Stimulated activated CD4-positive, alpha-beta T cell treated with anti-CD3 and anti-CD28 coated beads, TNF-alpha, amount 100 ng/mL, for 1 hour (primary cell): ENCODE measurements around the gene NPB.
"Not testable (repeated sequence)": the region's sequence is repeated elsewhere in the genome, so short reads cannot be mapped to it uniquely, and the experiment has no call there.

ENCODE experiments used
- DNase-seq, 3 donors: peaks; one replicate each; pipeline ENCODE4 v3.0.0-alpha.2; 2020; ENCODE audit warnings: low read depth in 3 of 3, low spot score in 1 of 3

The NPB gene

GRCh38 chr17:81911277-81911961 lies 9.4 kb downstream of the NPB start, which contains the start of gene PCYT2:
Gene PCYT2, minus strand, starts transcription at chr17:81911399. Its CDS starts 44 bp downstream, at chr17:81911355.
- DNase-seq = peak; percentile 87 to 90 (median 88)

GRCh38 chr17:81911969-81912368 lies 9.9 kb downstream of the NPB start:
- DNase-seq = no peak

- no peak for DNase-seq
Observed at GRCh38 chr17:81912441-81913309, 10.6 kb downstream of the NPB start.

GRCh38 chr17:81913394-81914102 lies 11.5 kb downstream of the NPB start:
- DNase-seq = no peak

- no peak for DNase-seq
Observed at GRCh38 chr17:81914103-81914850, 12.2 kb downstream of the NPB start.

- DNase-seq = no peak
Observed at GRCh38 chr17:81915331-81915730, 13.3 kb downstream of the NPB start.

- no peak for DNase-seq
Observed at GRCh38 chr17:81916234-81917001, 14.4 kb downstream of the NPB start.

- peak; percentile 66 to 77 (median 70) for DNase-seq
Observed at GRCh38 chr17:81917565-81918332, 15.7 kb downstream of the NPB start, which contains the start of gene SIRT7. Gene SIRT7, minus strand, starts transcription at chr17:81918176. Its CDS starts 45 bp downstream, at chr17:81918131.

GRCh38 chr17:81918333-81918669 lies 16.3 kb downstream of the NPB start:
- DNase-seq = not testable (repeated sequence)

- no peak for DNase-seq
Observed at GRCh38 chr17:81918832-81919545, 17.0 kb downstream of the NPB start.

GRCh38 chr17:81920612-81921536 lies 18.8 kb downstream of the NPB start:
- DNase-seq = no peak

GRCh38 chr17:81921537-81921862 lies 19.5 kb downstream of the NPB start:
- no peak for DNase-seq

- no peak for DNase-seq
Observed at GRCh38 chr17:81921996-81922565, 20.0 kb downstream of the NPB start.

GRCh38 chr17:81922566-81923301 lies 20.7 kb downstream of the NPB start:
- DNase-seq = no peak

GRCh38 chr17:81923302-81924260 lies 21.5 kb downstream of the NPB start:
- no peak for DNase-seq
